NCI-H1092 (cell line): ENCODE measurements around the gene KIF25.

Source experiments
- DNase-seq: peaks from one replicate; lab custom pipeline; 2025; lab: John Stamatoyannopoulos, UW

The KIF25 gene

GRCh38 chr6:168050881-168051586, 53.6 kb downstream of the KIF25 start:
- DNase-seq, result no peak

- DNase-seq, result no peak
Observed at GRCh38 chr6:168051648-168052047, 54.2 kb downstream of the KIF25 start.

GRCh38 chr6:168052291-168052891, 54.9 kb downstream of the KIF25 start:
- no peak for DNase-seq

- no peak for DNase-seq
Observed at GRCh38 chr6:168053086-168053956, 55.9 kb downstream of the KIF25 start.

GRCh38 chr6:168053957-168054471, 56.5 kb downstream of the KIF25 start:
- no peak for DNase-seq

- no peak for DNase-seq
Observed at GRCh38 chr6:168054765-168055560, 57.5 kb downstream of the KIF25 start.

GRCh38 chr6:168055696-168056489, 58.4 kb downstream of the KIF25 start:
- DNase-seq, result no peak

- DNase-seq, result no peak
Observed at GRCh38 chr6:168056892-168057527, 59.5 kb downstream of the KIF25 start.

GRCh38 chr6:168057836-168058235, 60.4 kb downstream of the KIF25 start:
- no peak for DNase-seq

- no peak for DNase-seq
Observed at GRCh38 chr6:168058691-168059551, 61.5 kb downstream of the KIF25 start.

GRCh38 chr6:168060521-168060931, 63.1 kb downstream of the KIF25 start:
- DNase-seq, result peak; percentile 86

- peak; percentile 56 for DNase-seq
Observed at GRCh38 chr6:168061269-168062210, 64.1 kb downstream of the KIF25 start.

GRCh38 chr6:168062346-168063289, 65.1 kb downstream of the KIF25 start:
- no peak for DNase-seq

- no peak for DNase-seq
Observed at GRCh38 chr6:168063431-168063830, 66.0 kb downstream of the KIF25 start.

GRCh38 chr6:168064226-168064807, 66.8 kb downstream of the KIF25 start:
- DNase-seq, result no peak

GRCh38 chr6:168067081-168067759, 69.7 kb downstream of the KIF25 start:
- no peak for DNase-seq
